IPS-NIHi11 (cell line): ENCODE results near the gene HIRA.

Experiments
- DNase-seq: peaks from one replicate; pipeline ENCODE4 v3.0.0; 2012; ENCODE audit warnings: mixed read lengths, low spot score

The HIRA gene

GRCh38 chr22:19431649-19432132 lies at the start of gene HIRA:
Gene HIRA (minus strand): TSS chr22:19431733. CDS start chr22:19431476, 257 bp downstream.
- peak; percentile 87 for DNase-seq

- DNase-seq = no peak
Measured at GRCh38 chr22:19480789-19481188, 49.3 kb upstream of the HIRA start.

- no peak for DNase-seq
Measured at GRCh38 chr22:19480173-19480568, 48.6 kb upstream of the HIRA start.

- peak; percentile 97 for DNase-seq
Measured at GRCh38 chr22:19479355-19480172, 48.0 kb upstream of the HIRA start, which contains the start of gene CDC45. Gene CDC45 (plus strand): TSS chr22:19479920. CDS start chr22:19479969, 49 bp downstream.

- peak; percentile 86 for DNase-seq
Measured at GRCh38 chr22:19478901-19479354, 47.4 kb upstream of the HIRA start, which contains the start of gene UFD1. Gene UFD1 (minus strand): TSS chr22:19479193. CDS start chr22:19479085, 108 bp downstream.

GRCh38 chr22:19478045-19478900 lies 46.7 kb upstream of the HIRA start:
- DNase-seq = no peak

GRCh38 chr22:19477321-19478044 lies 46.0 kb upstream of the HIRA start:
- no peak for DNase-seq

GRCh38 chr22:19476023-19476422 lies 44.5 kb upstream of the HIRA start:
- DNase-seq = no peak

GRCh38 chr22:19473578-19473977 lies 42.0 kb upstream of the HIRA start:
- no peak for DNase-seq

- DNase-seq = no peak
Measured at GRCh38 chr22:19472233-19472632, 40.7 kb upstream of the HIRA start.

- no peak for DNase-seq
Measured at GRCh38 chr22:19471572-19471971, 40.0 kb upstream of the HIRA start.

- DNase-seq = no peak
Measured at GRCh38 chr22:19470010-19470409, 38.5 kb upstream of the HIRA start.

GRCh38 chr22:19469421-19469820 lies 37.9 kb upstream of the HIRA start:
- DNase-seq = no peak

- DNase-seq = no peak
Measured at GRCh38 chr22:19467912-19468311, 36.4 kb upstream of the HIRA start.

GRCh38 chr22:19466848-19467752 lies 35.6 kb upstream of the HIRA start:
- no peak for DNase-seq

- no peak for DNase-seq
Measured at GRCh38 chr22:19466126-19466716, 34.7 kb upstream of the HIRA start.

GRCh38 chr22:19464975-19465374 lies 33.4 kb upstream of the HIRA start:
- no peak for DNase-seq

GRCh38 chr22:19464546-19464945 lies 33.0 kb upstream of the HIRA start:
- DNase-seq = no peak

- DNase-seq = no peak
Measured at GRCh38 chr22:19463491-19464469, 32.2 kb upstream of the HIRA start.
